BE2C (cell line): ENCODE results near the gene ZNG1C.
"Not testable (repeated sequence)": the region's sequence is repeated elsewhere in the genome, so short reads cannot be mapped to it uniquely, and the experiment has no call there.

Experiments used
- DNase-seq: peaks from one replicate; pipeline ENCODE4 v3.0.0-alpha.2; 2020
- H3K27me3 ChIP-seq: fragments of 250-450 bp; sonication (Bioruptor Pico); 2 replicates; pipeline ENCODE4 v1.5.1; 2020; ENCODE audit warnings: mild to moderate bottlenecking
- H3K36me3 ChIP-seq: fragments of 250-450 bp; sonication (Bioruptor Pico); 2 replicates; pipeline ENCODE4 v1.5.1; 2020; ENCODE audit warnings: mild to moderate bottlenecking
- H3K4me1 ChIP-seq: fragments of 250-450 bp; sonication (Bioruptor Pico); 2 replicates; pipeline ENCODE4 v1.5.1; 2020
- H3K4me3 ChIP-seq: 2 replicates; pipeline ENCODE4 v1.5.1; 2011; ENCODE audit warnings: low read depth, low read length
- H3K9me3 ChIP-seq: fragments of 250-450 bp; sonication (Bioruptor Pico); 2 replicates; pipeline ENCODE4 v1.5.1; 2020

ZNG1C gene

GRCh38 chr9:68330531-68331173, 88.9 kb downstream of the ZNG1C start:
- not testable (repeated sequence) for H3K27me3 ChIP-seq, H3K4me3 ChIP-seq, DNase-seq, H3K9me3 ChIP-seq, H3K36me3 ChIP-seq, H3K4me1 ChIP-seq

- H3K4me1 ChIP-seq, H3K36me3 ChIP-seq, H3K4me3 ChIP-seq, H3K27me3 ChIP-seq, DNase-seq, H3K9me3 ChIP-seq: not testable (repeated sequence)
Observed at GRCh38 chr9:68332122-68332521, 90.3 kb downstream of the ZNG1C start.

GRCh38 chr9:68335935-68336334, 94.2 kb downstream of the ZNG1C start:
- not testable (repeated sequence) for H3K4me1 ChIP-seq, H3K4me3 ChIP-seq

GRCh38 chr9:68336639-68337339, 95.0 kb downstream of the ZNG1C start:
- not testable (repeated sequence) for H3K4me3 ChIP-seq, H3K4me1 ChIP-seq, H3K9me3 ChIP-seq, DNase-seq, H3K36me3 ChIP-seq, H3K27me3 ChIP-seq

More at GRCh38 chr9:68335935-68336334, 94.2 kb downstream of the ZNG1C start:
- not testable (repeated sequence) for DNase-seq, H3K9me3 ChIP-seq, H3K36me3 ChIP-seq, H3K27me3 ChIP-seq

- DNase-seq, H3K4me3 ChIP-seq, H3K4me1 ChIP-seq, H3K9me3 ChIP-seq, H3K27me3 ChIP-seq, H3K36me3 ChIP-seq: not testable (repeated sequence)
Observed at GRCh38 chr9:68338000-68338399, 96.2 kb downstream of the ZNG1C start.

- DNase-seq, H3K4me1 ChIP-seq, H3K9me3 ChIP-seq, H3K27me3 ChIP-seq, H3K36me3 ChIP-seq, H3K4me3 ChIP-seq: not testable (repeated sequence)
Observed at GRCh38 chr9:68342265-68343025, 100.7 kb downstream of the ZNG1C start.

- not testable (repeated sequence) for H3K9me3 ChIP-seq, H3K4me3 ChIP-seq, H3K27me3 ChIP-seq, DNase-seq, H3K36me3 ChIP-seq, H3K4me1 ChIP-seq
Observed at GRCh38 chr9:68343242-68343641, 101.5 kb downstream of the ZNG1C start.

- H3K4me3 ChIP-seq, DNase-seq, H3K4me1 ChIP-seq, H3K36me3 ChIP-seq, H3K9me3 ChIP-seq, H3K27me3 ChIP-seq: not testable (repeated sequence)
Observed at GRCh38 chr9:68343992-68344391, 102.2 kb downstream of the ZNG1C start.
